Right cardiac atrium (tissue), 5 donors: ENCODE results near the gene AHRR. TPM values are rescaled to one million over a fixed set of nuclear protein-coding genes. Genes with fewer than 3 reads are reported as not detected.
A peak's percentile ranks its signal among the peaks of the same experiment; 100 is the strongest.

ENCODE experiments used
- ATAC-seq, 2 donors: fragments of 200-7000 bp; cut with Tn5 transposase; one replicate each; pipeline versions ENCODE4 v1.8.0 to v1.9.1; 2020; ENCODE audit warnings: moderate library complexity in 2 of 2, mild to moderate bottlenecking in 1 of 2
- DNase-seq, 3 donors: peaks; one replicate each; pipeline ENCODE4 v3.0.0-alpha.2; 2020
- H3K27ac ChIP-seq: one replicate; pipeline ENCODE4 v1.5.1; 2013; ENCODE audit warnings: mild to moderate bottlenecking, low read length, control low read depth, moderate library complexity
- H3K27me3 ChIP-seq: one replicate; pipeline ENCODE4 v1.6.1; 2013; ENCODE audit not compliant: control insufficient read depth, insufficient read depth
- H3K4me1 ChIP-seq: one replicate; pipeline ENCODE4 v1.6.1; 2013; ENCODE audit warnings: low read length; ENCODE audit not compliant: control insufficient read depth, insufficient read depth
- H3K4me3 ChIP-seq: one replicate; pipeline ENCODE4 v1.5.1; 2013; ENCODE audit warnings: low read length, control low read depth
- H3K9me3 ChIP-seq: one replicate; pipeline ENCODE4 v1.6.1; 2013; ENCODE audit warnings: low read length; ENCODE audit not compliant: control insufficient read depth
- WGBS: extraction: QIAGEN DNeasy Blood & Tissue Kit; methylation state at CpG from one replicate; pipeline ENCODE4 v1.1.7; 2013; 5-methylcytosine and 5-hydroxymethylcytosine counted together
- intact Hi-C, 4 donors: fragments of 100-400 bp; cut with DNase I; formaldehyde crosslinking; loops; one replicate each; pipeline versions ENCODE4 v1.11.0 to v1.14.0; 2022 to 2023
- polyA plus RNA-seq: library from polyadenylated mRNA; stranded (reverse); fragments of 200-250 nt; gene quantifications from one replicate; pipeline ENCODE4 v1.2.3, GENCODE V29; 2013
- total RNA-seq, 4 donors: library from RNA; stranded (reverse); fragmentation: NEBNext Ultra II Directional; extraction: Animal tissue kit (Norgen Biotek cat#: 25700); gene quantifications; one replicate each; pipeline ENCODE4 v1.2.1, GENCODE V29; 2021
- donor health status: healthy with polysubstance abuse.
- donor health status: DM: no; HTN: yes; CAD: no.
- donor health status: DM: no; HTN: no; CAD: no.
- donor health status: DM: no; HTN: yes; CAD: no; lungs with severe emphysema.
- donor health status: DM: yes; HTN: yes; CAD: no.

Gene AHRR
- total and polyA plus RNA-seq, 5 donors = 0.17 to 3.7 (median 0.41) TPM

DNA sequence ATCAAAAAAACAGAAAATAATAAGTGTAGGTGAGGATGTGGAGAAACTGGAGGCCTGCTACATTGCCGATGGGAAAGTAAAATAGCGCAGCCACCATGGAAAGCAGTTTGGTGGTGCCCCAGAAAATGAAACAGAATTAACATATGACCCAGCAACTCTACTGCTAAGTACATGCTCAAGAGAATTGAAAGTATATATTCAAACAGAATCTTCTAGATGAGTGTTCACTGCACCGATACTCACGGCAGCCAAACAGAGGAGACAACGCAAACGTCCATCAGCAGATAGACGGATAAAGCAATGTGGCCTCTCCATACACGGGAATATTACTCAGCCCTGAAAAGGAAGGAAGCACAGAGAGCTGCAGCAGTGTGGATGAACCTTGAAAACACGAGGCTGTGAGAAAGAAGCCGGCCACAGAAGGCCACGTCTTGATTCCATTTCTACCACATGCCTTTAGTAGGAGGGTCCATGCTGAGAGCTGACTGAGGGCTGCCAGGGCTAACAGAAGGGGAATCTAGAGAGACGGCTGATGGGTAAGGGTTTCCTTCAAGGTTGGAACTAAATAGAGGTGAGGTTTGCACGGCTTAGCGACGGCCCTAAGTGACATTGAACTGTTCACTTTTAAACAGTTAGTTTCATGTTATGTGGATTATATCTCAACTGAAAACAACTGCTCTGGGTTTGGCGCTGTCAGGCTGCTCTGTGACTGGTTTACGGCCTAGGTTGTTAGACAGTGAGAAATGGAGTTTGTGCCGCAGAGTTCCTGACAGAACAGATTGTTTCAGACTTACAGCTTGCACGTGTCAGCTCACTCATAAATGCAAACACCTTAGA is 29.8 kb downstream of the AHRR start:
- 89% methylated on average over 19 of the region's 19 CpGs for WGBS
- H3K9me3 ChIP-seq = peaks cover 5% of the 10 kb centered on the region
- H3K4me3 ChIP-seq = no peak overlapping the region
- H3K27me3 ChIP-seq = no peaks in the 10 kb centered on the region
- ATAC-seq = no peak
- no peak overlapping the region for H3K27ac ChIP-seq
- intact Hi-C loops = no loop called here
- DNase-seq = no peak
- no peaks in the 10 kb centered on the region for H3K4me1 ChIP-seq

DNA sequence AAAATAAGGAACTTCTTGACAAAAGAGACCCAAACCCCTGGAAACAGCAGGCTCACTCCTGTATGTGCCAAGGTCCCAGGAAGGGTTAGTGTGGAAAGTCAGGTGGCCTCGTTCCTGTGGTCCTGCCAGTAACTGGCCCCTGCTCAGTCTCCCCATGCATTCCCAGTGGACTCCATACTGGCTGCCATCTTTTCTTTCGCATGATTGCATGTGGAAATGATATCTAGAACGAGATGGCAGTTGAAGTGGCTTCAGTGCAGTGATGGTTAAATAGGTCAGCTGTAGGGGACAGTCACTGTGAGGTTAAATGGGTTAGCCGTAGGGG is 30.4 kb downstream of the AHRR start:
- peaks cover 5% of the 10 kb centered on the region for H3K9me3 ChIP-seq
- DNase-seq = no peak
- H3K27me3 ChIP-seq = no peaks in the 10 kb centered on the region
- H3K4me3 ChIP-seq = no peak overlapping the region
- ATAC-seq = no peak
- intact Hi-C loops = no loop called here
- no peaks in the 10 kb centered on the region for H3K4me1 ChIP-seq
- whole genome bisulfite sequencing = 80% methylated on average over 4 of the region's 4 CpGs
- H3K27ac ChIP-seq = no peak overlapping the region

DNA sequence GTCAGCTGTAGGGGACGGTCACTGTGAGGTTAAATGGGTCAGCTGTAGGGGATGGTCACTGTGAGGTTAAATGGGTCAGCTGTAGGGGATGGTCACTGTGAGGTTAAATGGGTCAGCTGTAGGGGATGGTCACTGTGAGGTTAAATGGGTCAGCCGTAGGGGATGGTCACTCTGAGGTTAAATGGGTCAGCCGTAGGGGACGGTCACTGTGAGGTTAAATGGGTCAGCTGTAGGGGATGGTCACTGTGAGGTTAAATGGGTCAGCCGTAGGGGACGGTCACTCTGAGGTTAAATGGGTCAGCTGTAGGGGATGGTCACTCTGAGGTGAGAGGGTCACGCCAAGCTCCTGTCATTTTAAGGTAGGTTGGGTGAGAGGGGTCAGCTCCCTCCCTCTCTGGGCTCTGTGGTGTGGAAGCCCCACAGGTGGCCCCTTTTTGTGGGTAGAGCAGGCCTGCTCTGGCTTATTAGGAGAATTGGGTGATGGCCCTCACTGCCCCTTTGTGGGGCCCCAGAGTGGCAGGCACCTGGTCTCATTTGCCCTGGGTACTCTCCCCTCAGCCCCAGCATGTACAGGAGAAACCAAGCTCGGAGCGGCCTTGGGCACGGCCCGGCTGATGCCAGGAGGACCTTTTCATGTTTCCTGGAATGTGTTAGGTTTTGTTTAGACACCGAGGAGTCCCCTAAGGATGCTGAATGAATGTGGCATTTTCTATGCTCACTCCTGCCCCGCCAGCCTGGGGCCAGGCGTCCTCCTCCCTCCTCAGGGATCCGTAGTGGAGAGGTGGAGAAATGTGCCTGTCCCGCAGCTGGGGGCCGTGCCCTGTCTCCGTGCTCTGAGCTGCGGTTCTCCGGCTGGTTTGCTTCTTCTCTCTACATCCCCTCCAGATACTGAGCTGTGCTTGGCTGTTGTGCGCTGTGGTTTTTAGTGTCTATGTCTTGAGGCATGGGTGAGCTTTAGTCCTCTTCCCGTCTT is 31.4 kb downstream of the AHRR start:
- no peak overlapping the region for H3K4me3 ChIP-seq
- intact Hi-C loops = no loop called here
- 76% methylated on average over 22 of the region's 22 CpGs for WGBS
- ATAC-seq (peak in 1 of 2 donors; percentile 11), DNase-seq (no peak)
- no peaks in the 10 kb centered on the region for H3K27me3 ChIP-seq
- peaks cover 5% of the 10 kb centered on the region for H3K9me3 ChIP-seq
- H3K27ac ChIP-seq = no peak overlapping the region
- H3K4me1 ChIP-seq = no peaks in the 10 kb centered on the region

DNA sequence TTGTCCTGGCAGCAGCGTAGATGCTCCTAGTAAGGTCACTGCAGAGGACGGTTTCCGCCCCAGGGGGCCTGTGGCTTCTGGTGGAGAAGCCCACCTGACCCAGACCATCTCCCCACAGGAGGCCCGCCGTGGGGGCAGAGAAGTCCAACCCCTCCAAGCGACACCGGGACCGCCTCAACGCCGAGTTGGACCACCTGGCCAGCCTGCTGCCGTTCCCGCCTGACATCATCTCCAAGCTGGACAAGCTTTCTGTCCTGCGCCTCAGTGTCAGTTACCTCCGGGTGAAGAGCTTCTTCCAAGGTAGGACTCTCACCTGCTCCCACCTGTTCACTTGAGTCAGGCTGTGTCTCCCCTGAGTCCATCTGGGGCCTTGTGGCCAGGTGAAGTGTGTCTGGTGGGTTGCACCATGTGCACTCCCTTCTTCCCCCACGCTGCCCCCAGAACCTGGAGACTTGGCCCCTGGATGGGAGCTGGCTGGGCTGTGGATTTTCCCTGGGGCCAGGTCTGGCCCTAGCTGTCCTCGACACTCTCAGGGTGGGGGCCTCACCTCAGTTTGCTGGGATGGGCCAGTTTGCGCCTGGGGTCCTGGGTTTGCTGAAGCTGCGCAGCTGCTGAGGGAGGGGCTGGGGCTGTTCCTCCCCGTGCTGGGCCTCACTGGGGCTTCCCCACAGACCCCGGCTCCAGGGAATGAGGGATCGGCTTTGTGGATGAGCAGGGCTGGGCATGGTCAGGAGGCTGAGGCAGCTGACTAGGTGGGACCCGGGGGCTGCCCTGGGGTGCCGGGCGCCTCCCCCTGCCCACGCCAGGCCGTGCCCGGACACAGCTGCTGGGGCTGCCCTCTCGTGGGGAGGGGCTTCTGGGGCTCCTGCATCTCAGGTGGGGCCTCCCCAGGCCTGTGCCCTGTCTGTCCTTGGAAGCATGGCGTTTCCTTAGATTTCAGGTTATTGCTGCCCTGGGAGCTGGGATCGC is 32.4 kb downstream of the AHRR start:
- WGBS = 90% methylated on average over 30 of the region's 30 CpGs
- intact Hi-C loops = no loop called here
- DNase-seq (no peak), ATAC-seq (peak in 1 of 2 donors; percentile 19)
- H3K9me3 ChIP-seq = peaks cover 5% of the 10 kb centered on the region
- H3K4me1 ChIP-seq = no peaks in the 10 kb centered on the region
- H3K4me3 ChIP-seq = no peak overlapping the region
- H3K27me3 ChIP-seq = no peaks in the 10 kb centered on the region
- no peak overlapping the region for H3K27ac ChIP-seq

DNA sequence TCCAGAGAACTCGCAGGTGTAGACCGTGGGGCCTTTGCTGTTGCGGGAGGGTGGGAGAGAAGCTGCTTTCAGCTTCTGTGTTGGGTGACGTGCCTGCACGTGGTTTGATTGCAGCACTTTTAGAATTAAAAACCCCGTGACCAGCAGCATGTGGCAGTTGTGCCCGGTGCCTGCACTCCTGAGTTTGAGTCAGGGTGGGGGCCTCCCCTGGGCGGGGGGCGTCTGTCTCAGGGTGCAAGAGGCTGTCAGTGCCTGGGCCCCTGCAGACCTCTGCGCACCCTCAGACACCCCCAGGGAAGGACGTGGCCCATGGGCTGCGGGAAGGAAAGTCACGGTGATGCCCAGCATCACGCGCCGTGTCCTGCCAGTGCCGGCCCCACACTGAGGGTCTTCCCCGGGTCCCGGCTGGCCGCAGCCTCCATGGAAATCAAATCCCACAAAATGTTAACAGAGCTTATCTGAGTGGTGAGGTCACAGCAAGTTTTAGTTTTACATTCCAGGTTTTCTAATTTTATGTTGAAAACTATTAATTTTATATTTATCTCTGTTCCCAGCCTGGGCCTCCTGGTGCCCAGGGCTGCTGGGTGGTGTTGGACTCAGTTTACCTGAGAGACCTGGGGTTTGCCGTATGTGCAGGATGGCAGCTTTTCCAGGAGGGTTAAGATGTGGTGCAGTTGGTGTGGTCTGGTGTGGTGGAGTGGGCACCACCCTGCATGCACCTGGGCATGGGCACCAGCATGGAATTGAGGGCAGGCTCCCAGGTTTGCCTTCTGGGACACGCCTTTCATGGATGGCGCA is 33.3 kb downstream of the AHRR start:
- WGBS = 86% methylated on average over 23 of the region's 23 CpGs
- ATAC-seq (no peak), DNase-seq (no peak)
- H3K9me3 ChIP-seq = peaks cover 5% of the 10 kb centered on the region
- no peaks in the 10 kb centered on the region for H3K4me1 ChIP-seq
- no peaks in the 10 kb centered on the region for H3K27me3 ChIP-seq
- no peak overlapping the region for H3K27ac ChIP-seq
- intact Hi-C loops = no loop called here
- no peak overlapping the region for H3K4me3 ChIP-seq

DNA sequence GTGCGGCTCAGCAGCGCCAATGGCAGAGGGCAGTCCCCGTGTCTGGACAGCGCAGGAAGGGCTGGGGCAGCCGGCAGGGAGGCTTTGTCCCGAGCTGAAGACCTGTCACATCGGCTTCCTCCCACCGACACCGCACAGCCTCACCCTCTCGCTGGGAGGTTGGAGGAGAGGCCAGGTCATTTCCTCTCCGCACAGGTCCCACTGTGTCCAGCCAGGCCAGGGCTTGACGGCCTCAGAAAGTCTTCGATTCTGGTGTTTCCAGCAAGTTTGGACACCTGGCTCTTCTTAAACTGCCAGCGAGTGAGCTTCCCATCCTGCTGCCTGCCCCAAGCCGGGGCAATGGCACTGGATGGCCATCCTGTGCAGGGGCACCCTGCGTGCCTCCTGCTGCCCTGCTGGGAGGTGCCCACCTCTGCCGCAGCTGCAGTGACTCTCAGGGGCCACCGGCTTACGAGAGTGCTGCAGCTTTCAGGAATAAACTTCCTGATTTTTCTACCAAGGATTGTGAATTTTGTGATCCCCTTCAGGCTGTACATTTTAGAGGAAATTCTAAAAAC is 33.9 kb downstream of the AHRR start:
- 77% methylated on average over 19 of the region's 19 CpGs for WGBS
- no peak for DNase-seq
- intact Hi-C loops = no loop called here

DNA sequence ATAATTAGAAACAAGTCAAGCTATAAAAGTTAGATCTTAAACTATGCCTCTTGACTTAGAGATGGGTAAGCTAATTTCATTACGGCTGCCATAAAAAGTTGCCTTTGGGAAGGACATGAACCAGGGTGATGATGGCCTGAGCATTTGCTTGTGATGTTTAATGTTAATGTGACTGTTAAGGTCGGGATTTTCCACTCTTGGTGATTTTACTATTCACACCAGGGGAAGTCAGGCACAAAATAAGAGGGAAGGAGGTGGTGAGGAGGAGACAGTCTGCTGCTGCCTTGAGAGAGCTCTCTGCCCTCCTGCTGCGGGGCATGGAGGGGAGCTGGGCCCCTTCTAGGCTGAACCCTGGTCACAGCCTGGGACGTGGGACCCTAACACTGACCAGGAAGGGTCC is 34.4 kb downstream of the AHRR start:
- intact Hi-C loops = no loop called here
- peaks cover 5% of the 10 kb centered on the region for H3K9me3 ChIP-seq
- 89% methylated on average over 4 of the region's 4 CpGs for WGBS
- H3K27ac ChIP-seq = no peak overlapping the region
- H3K4me3 ChIP-seq = no peak overlapping the region
- DNase-seq (no peak), ATAC-seq (no peak)
- H3K27me3 ChIP-seq = no peaks in the 10 kb centered on the region
- no peaks in the 10 kb centered on the region for H3K4me1 ChIP-seq

More for the DNA sequence above, 33.9 kb downstream of the AHRR start:
- Histone ChIP-seq H3K9me3 (peaks cover 5% of the 10 kb centered on the region), H3K27ac (no peak overlapping the region), H3K27me3 (no peaks in the 10 kb centered on the region), H3K4me1 (no peaks in the 10 kb centered on the region), H3K4me3 (no peak overlapping the region)
- ATAC-seq = peak in 1 of 2 donors; percentile 13

DNA sequence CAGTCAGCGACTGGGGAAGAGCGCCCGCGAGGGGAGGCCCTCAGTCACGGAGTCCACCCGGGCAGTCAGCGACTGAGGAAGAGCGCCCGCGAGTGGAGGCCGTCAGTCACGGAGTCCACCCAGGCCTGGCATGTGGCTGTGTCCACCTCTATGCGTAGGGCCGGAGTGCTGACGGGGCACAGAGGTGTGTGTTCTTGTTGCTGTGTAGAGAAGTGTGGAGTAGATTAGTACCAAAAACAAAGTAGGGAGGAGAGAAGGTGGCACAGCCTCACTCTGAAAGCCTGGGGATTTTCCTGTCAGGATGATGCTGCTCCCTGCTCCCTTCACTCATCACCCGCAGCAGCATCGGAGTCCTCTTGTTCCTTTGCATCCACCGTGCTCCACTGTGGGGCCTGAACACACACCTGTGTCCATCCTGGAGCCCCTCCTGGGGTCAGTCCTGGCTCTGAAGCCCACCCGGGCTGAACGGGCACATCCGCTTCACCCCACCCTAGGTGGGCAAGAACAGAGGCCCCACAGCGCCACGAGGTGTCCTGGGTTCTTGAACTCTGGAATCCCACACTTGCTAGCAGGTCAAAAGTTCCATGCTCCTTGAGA is 37.9 kb downstream of the AHRR start:
- intact Hi-C loops = no loop called here
- ATAC-seq (no peak), DNase-seq (no peak)
- Histone ChIP-seq H3K27me3 (no peaks in the 10 kb centered on the region), H3K27ac (no peak overlapping the region), H3K9me3 (peaks cover 8% of the 10 kb centered on the region), H3K4me1 (no peaks in the 10 kb centered on the region), H3K4me3 (no peak overlapping the region)
- 93% methylated on average over 23 of the region's 23 CpGs for WGBS

DNA sequence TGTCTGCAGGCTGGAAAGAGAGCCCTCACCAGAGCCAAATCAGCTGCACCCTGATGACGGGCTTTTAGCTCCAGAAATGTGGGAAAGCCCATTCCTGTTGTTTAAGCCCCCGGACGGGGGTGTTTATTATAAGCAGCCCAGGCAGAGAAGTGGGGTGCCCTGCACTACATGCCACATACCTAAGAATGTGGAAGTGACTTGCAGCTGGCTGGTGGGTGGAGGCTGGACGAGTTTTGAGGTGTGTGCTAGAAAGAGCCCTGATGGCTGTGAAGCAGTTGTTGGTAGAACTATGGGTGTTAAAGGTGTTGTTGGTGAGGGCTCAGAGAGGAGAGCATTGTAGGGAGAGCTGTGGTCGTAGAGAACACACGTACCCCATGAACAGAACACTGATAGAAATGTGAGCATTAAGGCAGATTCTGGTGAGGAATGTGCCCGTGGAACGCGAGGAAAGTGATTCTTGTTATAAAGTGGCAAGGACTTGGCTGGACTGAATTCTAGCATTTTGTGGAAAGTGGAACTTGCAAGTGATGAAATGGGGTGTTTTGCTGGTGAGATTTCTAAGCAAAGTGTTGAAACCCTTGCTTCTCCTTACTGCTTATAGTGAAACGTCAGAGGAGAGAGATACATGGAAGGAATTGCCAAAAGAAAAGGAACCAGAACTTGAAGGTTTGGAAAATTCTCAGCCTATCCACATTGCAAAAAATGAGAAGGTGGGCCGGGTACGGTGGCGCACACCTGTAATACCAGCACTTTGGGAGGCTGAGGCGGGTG is 38.9 kb downstream of the AHRR start:
- intact Hi-C loops = no loop called here
- Histone ChIP-seq H3K4me3 (no peak overlapping the region), H3K27ac (no peak overlapping the region), H3K27me3 (no peaks in the 10 kb centered on the region), H3K9me3 (peaks cover 8% of the 10 kb centered on the region), H3K4me1 (no peaks in the 10 kb centered on the region)
- DNase-seq = no peak
- no peak for ATAC-seq
- 81% methylated on average over 14 of the region's 14 CpGs for WGBS
